ENCODE measurements around the gene SLC25A18. TPM values are rescaled to one million over a fixed set of nuclear protein-coding genes. Genes with fewer than 3 reads are reported as not detected.
A peak's percentile ranks its signal among the peaks of the same experiment; 100 is the strongest.
"Not testable (repeated sequence)": the region's sequence is repeated elsewhere in the genome, so short reads cannot be mapped to it uniquely, and the experiment has no call there.

SLC25A18 gene
- polyA plus RNA-seq, 1 experiment = not detected

DNA sequence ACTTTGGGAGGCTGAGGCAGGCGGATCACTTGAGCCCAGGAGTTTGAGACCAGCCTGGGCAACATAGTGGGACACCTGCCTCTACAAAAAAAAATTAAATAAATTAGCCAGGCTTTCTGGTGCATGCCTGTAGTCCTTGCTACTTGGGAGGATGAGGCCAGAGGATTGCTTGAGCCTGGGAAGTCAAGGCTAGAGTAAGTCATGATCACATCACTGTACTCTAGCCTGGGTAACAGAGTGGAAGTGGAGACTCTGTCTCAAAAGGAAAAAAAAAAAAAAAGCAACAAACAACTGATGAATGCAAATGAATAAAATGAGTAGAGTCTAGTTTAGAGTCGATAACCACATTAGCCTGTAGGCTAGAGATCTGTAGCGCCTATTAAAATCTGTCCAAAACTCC is 71.4 kb downstream of the SLC25A18 start:
- TF ChIP-seq, protein P1, sequence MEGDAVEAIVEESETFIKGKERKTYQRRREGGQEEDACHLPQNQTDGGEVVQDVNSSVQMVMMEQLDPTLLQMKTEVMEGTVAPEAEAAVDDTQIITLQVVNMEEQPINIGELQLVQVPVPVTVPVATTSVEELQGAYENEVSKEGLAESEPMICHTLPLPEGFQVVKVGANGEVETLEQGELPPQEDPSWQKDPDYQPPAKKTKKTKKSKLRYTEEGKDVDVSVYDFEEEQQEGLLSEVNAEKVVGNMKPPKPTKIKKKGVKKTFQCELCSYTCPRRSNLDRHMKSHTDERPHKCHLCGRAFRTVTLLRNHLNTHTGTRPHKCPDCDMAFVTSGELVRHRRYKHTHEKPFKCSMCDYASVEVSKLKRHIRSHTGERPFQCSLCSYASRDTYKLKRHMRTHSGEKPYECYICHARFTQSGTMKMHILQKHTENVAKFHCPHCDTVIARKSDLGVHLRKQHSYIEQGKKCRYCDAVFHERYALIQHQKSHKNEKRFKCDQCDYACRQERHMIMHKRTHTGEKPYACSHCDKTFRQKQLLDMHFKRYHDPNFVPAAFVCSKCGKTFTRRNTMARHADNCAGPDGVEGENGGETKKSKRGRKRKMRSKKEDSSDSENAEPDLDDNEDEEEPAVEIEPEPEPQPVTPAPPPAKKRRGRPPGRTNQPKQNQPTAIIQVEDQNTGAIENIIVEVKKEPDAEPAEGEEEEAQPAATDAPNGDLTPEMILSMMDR (IDR thresholded peaks at IDR 0.05; ENCODE audit: low read depth, low read length) = no peak
- no peak for DNase-seq (ENCODE audit: low read depth, low spot score)
- CTCF ChIA-PET = no interaction called here
- H3K27me3 ChIP-seq (ENCODE audit: control insufficient read depth, insufficient read depth, low read length) = no peaks in the 10 kb centered on the region
- no peak overlapping the region for H3K4me3 ChIP-seq (ENCODE audit: low read depth, low read length)
- no peaks in the 10 kb centered on the region; the same call in 1 of the 2 replicates for H3K9me3 ChIP-seq (ENCODE audit: control insufficient read depth, insufficient read depth, low read length)
- no peak overlapping the region for H3K27ac ChIP-seq (ENCODE audit: low read depth, low read length)
- POLR2A ChIA-PET = no interaction called here

GRCh38 chr22:17636850-17637249 is 73.6 kb downstream of the SLC25A18 start:
- DNase-seq (ENCODE audit: low read depth, low spot score); H3K27me3 ChIP-seq (ENCODE audit: control insufficient read depth, insufficient read depth, low read length); H3K9me3 ChIP-seq (ENCODE audit: control insufficient read depth, insufficient read depth, low read length); H3K27ac ChIP-seq (ENCODE audit: low read depth, low read length); H3K4me3 ChIP-seq (ENCODE audit: low read depth, low read length); CTCF ChIA-PET; POLR2A ChIA-PET: not testable (repeated sequence)

DNA sequence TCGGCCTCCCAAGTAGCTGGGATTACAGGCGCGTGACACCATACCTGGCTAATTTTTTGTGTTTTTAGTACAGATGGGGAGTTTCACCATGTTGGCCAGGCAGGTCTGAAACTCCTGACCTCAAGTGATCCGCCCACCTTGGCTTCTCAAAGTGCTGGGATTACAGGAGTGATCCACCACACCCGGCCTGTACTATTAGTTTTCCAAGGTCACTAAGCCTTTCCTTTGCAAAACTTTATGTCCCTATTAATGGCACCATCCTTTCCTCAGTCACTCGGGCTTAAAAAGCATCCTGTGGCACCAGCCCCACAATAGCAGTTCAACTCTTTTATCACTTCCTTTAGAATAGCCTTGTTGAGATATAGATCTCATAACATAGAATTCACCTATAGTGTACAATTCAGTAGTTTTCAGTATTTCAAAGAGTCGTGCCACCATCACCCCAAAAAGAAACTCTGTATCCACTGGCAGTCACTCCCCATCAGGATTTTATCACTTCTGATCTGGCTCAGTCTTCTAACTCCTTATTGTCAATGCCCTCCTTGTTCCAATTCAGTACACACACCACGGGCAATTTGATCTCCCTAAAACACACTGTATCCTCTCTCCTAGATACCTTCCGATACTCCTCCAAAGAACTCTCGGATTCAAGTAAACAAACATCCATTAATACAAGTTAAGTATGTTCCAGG is 74.3 kb downstream of the SLC25A18 start:
- CTCF ChIA-PET = no interaction called here
- TF ChIP-seq, protein P1 (IDR thresholded peaks at IDR 0.05; ENCODE audit: low read depth, low read length) = no peak
- H3K27ac ChIP-seq (ENCODE audit: low read depth, low read length) = peak overlapping the region; percentile 99
- H3K27me3 ChIP-seq (ENCODE audit: control insufficient read depth, insufficient read depth, low read length) = no peaks in the 10 kb centered on the region
- no peaks in the 10 kb centered on the region; the same call in none of the 2 replicates for H3K9me3 ChIP-seq (ENCODE audit: control insufficient read depth, insufficient read depth, low read length)
- POLR2A ChIA-PET = no interaction called here
- no peak for DNase-seq (ENCODE audit: low read depth, low spot score)
- peak overlapping the region; percentile 88 for H3K4me3 ChIP-seq (ENCODE audit: low read depth, low read length)

DNA sequence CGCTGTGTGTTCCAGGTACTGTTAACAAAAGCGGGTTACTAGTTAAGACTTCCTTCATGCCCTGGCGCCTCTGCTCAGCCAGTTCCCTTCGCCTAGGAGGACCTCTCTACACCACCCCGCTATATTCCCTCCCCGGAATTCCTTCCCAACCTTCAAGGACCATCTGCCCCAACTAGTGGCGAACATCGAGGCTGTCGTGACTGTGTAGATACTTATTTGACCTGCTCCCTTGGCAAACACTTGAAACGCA is 74.8 kb downstream of the SLC25A18 start:
- Histone ChIP-seq H3K27me3 (ENCODE audit: control insufficient read depth, insufficient read depth, low read length) (no peaks in the 10 kb centered on the region), H3K27ac (ENCODE audit: low read depth, low read length) (peak overlapping the region; percentile 99), H3K4me3 (ENCODE audit: low read depth, low read length) (peak overlapping the region; percentile 88), H3K9me3 (ENCODE audit: control insufficient read depth, insufficient read depth, low read length) (no peaks in the 10 kb centered on the region; the same call in none of the 2 replicates)
- CTCF ChIA-PET = no interaction called here
- POLR2A ChIA-PET = no interaction called here
- TF ChIP-seq, protein P1 (IDR thresholded peaks at IDR 0.05; ENCODE audit: low read depth, low read length) = peak; percentile 11; the same call in 1 of the 2 replicates
- no peak for DNase-seq (ENCODE audit: low read depth, low spot score)

- POLR2A ChIA-PET = interaction anchor here (0.8 to 1.1 kb wide), 4 partner anchors 10 to 88 kb away, joined by 3 read pairs; partner anchors contain the start of gene ATP6V1E1
- CTCF ChIA-PET = interaction anchor here (0.8 kb wide), 2 partner anchors 80 to 101 kb away, joined by 3 read pairs; no protein-coding TSS in a partner anchor
- no peaks in the 10 kb centered on the region; the same call in none of the 2 replicates for H3K9me3 ChIP-seq (ENCODE audit: control insufficient read depth, insufficient read depth, low read length)
- H3K27ac ChIP-seq (ENCODE audit: low read depth, low read length) = peak within 1 kb of the TSS; percentile 99
- H3K27me3 ChIP-seq (ENCODE audit: control insufficient read depth, insufficient read depth, low read length) = no peaks in the 10 kb centered on the region
- TF ChIP-seq, protein P1 (IDR thresholded peaks at IDR 0.05; ENCODE audit: low read depth, low read length) = no peak
- peak within 1 kb of the TSS; percentile 88 for H3K4me3 ChIP-seq (ENCODE audit: low read depth, low read length)
- DNase-seq (ENCODE audit: low read depth, low spot score) = peak; percentile 70
These were observed 75.3 kb downstream of the SLC25A18 start, which contains the start of gene BCL2L13 for GRCh38 chr22:17638432-17639246. BCL2L13 (plus strand) TSS chr22:17638757; CDS start chr22:17655712, 16,955 bp downstream.

Measured in AG04450 (cell line).